ENCODE data around the gene ARFGAP2.

Gene ARFGAP2

DNA sequence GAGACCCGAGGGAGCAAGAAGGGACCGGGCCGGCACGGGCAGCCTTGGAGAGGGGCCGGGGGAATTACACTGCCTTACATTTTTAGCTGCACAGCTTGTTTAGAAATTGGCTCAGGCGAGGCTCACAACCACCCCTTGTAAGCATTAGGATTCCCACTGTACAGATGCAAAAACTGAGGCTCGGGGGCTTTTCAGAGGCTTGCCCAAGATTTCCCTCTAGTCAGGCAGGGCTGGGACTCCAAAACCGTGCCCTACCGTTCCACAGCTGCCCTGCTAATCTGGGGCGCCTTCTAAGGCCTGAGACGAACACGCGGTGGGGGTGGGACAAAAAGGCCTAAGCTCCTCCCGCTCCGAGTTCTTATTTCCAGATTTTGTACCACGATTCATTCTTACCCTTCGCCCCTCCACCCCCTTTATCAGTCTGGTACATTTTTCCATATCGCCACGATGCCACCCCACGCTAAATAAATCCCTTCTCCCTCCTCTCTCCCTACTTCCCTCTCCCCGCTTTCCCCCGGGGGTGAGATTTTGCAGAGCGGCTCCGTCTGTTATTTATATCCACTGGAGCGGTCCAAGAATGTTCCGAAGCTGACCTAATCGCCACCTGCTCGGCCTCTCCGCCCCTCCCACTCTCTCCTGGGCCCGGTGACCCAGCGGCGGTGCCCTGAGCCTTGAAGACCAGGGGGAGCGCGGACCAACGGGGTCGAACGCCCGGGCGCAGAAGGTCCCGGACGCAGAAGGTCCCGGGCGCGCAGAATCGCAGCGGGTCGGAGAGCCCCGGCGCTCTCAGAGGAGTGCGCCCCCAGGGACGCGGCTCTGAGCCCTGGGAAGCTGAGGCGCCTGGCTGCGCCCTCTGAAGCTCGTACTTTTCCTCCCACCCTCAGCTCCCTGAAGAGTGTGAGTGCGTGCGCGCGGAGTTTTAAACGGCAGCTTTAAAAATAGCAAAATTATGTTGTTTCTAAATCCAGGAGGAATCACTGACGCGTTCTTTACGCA, 10.3 kb upstream of the ARFGAP2 start:
- DNase-seq: peak; percentile 12

DNA sequence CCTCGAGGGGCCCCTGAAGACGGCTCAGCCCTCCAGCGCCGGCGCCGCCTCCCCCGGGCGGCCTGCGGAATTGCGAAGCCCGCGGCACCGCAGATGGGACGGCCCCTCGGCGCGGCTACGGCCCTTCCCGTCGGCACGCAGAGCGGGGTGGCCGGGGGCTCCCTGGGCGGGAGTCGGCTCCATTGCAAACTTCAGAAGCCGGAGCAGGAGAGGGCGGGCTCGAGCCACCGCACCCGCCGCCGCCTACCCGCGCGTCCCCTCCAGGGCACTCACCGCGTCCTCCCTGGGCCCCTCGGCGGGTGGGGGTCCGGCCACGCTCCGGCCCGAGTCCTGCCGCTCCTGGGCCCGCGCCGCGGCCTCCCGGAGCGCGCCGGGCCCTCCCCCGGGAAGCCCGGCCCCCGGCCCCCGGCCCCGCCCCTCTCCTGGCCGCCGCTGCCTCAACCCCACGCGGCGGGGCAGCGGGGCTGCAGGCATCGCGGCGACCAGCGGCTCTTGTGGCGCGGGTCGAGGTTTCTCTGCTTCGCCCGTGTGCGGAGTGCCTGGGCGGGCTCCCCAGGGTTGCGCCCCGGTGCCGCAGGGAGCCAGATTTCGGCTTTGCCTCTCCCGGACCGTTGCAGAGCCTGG, 9.5 kb upstream of the ARFGAP2 start, which contains the start of gene PACSIN3:
Gene PACSIN3 (minus strand): TSS at position 359 of the 624 bp plus-strand sequence. CDS start 3,707 bp downstream, outside the sequence.
- DNase-seq: peak; percentile 21

DNA sequence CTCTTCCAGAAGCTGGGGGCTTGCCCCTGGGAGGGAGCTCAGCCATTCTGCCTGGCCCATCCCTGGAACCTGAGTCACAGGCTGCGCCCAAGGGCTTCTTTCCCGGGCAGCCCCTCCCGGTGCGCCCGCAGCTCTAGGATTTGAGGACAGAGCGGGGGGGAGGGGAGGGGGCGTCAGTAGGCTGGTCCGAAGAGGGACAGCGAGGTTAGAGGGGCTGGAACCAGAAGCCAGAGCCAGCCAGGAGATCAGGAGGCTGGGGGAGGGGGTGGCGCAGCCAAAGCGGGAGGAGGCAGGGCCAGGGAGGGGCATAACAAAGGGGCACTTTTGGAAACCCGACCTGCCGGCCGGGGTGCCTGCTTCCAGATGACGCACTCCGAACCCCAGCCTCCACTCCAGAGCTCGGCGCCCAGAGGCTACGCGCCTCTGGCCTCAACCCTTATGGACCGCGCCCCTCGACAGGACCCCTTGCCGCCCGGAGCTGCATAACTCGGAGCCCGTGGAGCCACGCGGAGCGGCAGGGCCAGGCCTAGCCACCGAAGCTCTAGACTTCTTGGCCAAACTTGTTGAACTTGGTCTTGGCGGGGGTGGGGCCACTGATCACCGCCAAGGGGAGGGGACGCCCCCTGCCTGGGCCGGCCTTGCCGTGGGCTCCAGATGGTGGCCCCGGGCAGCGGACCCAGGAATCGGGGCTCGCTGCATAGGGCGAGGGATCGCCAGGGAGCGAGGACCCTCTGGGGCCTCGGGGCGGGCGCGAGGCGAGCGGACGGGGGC, 8.8 kb upstream of the ARFGAP2 start:
- DNase-seq: no peak

DNA sequence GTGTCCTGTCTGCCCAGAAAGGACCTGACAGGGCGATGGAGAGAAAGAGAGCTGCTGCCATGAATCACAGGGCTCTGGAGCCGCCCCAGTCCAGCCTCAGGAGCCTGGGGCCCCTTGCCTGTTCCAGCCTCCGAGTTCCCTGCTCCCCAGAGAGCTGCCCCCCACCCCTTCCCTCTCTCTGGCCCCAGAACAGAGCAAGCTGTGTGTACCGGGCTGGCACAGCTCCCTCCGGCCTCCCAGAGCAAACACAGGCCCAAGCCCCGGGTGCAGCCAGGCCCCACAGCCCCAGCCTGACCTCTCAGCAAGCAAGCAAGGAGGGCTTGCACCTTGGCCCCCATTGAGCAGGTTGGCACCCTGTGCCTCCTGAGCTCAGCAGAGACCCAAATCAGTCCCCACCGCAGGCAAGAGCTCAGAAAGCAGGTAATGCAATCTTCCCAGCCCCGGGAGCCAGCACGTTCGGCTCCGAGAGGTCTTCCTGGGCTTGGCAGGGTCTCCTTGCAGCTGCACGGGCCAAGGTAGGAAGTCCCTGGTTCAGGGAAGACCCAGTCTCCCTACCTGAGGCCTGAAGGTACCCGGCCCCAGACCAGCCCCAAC, 8.1 kb upstream of the ARFGAP2 start:
- DNase-seq: no peak

DNA sequence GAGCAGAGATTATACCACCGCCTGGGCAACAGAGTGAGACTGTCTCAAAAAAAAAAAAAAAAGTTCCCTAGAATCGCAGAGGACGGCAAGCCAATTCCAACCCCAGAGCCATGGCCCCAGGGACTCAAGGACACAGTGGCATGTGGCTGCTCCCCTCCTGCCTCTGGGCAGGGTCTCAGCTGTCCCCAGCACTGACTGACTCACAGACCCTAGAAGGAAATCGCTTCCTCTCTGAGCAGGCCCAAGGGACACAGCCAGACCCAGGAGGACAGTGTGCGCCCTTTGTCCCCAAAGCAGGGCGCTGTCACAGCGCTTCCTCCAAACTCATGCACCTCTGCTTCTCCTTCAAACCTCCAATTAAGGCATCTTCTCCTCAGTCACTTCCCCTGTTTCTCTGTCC, 7.3 kb upstream of the ARFGAP2 start:
- no peak for DNase-seq

DNA sequence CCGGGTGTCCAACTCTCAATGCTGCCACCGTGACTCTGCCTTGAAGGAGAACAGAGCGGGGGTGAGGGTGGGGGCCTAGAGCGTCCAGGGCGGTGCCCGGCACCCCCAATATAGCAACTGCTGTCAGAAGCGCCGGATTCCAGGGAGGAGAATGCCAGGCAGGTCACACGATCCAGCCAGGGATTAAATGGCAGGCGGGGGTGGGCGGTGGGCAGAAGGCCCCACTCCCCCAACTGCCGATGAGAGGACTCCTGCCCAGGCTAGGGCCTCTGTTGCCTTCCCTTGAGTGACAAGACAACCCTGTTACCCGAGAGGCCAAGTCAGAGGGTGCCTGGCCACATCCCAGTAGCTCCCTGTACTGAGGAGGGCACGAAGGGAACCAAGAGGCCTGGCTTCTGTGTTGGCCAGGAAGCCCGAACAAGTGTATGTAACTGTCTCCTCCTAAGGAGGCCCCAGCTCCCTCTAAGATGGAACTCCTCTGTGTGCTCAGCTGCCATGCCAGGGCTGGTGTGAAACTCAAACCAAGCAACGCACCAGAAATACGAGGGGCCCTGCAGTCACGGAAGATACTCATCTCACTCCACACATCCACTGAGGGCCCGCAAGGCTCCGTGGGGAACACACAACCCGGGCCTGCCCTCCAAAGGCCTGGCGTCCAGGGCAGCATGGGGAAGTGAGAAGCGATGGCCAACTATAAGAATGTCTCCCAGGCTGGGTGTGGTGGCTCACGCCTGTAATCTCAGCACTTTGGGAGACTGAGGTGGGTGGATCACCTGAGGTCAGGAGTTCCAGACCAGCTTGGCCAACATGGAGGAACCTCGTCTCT, 6.6 kb upstream of the ARFGAP2 start:
- DNase-seq: no peak

DNA sequence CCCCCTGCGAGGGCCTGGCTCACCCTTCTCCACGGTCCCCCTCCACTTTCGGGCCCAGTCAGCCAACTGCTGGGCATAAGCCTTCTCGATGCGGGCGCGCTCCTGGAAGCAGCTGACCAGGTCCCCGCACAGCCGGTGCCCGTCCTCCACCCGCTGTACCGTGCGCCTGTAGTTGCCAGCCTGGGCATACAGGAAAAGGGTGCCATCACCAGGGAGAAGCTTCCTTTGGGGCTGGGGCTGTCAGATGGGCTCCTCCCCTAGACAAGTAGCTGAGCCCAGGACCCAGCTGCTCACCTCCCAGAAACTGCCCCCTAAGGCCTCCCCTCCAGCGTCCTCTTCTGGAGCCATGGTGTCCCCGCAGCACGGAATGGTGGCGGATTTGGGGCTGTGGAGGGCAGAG, 5.7 kb upstream of the ARFGAP2 start:
- DNase-seq: no peak

DNA sequence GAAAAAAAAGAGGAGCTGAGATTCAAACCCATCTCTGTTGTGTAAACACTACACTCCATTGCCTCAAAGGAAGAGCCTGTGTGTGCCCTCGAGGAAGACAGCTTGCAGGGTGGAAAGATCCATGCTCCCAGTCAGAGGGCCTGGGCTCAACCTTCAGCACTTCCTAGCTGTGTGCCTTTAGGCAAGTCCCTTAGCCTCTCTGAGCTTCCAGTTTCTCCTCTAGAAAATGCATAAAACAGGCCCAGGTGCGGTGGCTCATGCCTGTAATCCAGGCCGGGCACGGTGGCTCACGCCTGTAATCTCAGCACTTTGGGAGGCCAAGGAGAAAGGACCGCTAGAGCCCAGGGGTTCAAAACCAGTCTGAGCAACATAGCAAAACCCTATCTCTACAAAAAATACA, 4.6 kb upstream of the ARFGAP2 start:
- DNase-seq: no peak

DNA sequence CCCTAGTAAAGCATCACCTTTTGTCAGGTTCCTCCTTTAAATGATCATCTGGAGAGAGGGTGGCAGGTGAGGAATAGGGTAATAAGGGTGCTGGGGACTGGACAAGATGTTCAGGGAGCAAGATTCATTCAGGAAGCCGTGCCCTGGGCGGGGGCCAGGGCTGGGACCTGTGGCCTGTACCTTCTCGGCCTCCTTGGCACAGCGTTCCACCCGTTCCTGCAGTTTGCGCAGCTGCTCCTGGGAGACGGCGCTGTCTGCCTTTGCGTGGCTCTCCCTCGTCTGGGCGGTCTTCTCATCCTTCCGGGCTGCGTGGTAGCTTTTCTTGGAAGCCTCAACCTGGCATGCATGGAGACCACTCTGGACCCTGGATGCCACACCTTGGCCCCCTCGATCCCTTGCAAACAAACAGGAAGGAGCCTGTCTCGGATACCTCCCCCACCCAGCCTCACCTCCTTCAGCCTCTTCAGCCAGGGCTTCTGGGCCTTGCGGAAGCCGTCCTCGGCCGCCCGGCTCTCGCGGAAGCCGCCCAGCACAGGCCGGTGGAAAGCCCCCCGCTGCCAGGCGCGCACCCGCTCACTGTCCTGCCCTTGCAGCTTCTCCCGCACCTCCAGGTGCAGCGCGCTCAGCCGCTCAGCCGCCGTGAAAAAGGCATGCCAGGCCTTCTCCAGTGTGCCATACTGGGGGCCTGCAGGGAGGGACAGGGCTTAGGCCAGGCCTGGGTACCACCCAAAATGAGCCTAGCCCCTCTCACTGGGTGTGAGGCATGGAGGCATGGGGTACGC, 3.5 kb upstream of the ARFGAP2 start:
- DNase-seq: no peak

DNA sequence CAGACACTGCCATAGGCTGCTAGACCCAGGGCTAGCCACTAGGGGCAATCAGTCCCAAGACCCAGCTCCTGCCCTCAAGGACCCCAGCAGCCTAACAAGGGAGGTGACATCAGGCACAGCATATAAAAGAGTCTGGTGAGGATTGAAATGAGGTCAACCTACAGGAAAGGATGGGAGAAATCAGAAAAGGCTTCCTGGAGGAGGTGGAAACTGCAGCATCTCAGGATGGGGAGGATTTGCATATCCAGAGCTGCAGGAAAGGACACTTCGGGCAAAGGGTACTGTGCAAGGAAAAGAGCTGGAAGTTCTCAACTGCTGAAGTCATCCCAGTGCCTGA, 2.9 kb upstream of the ARFGAP2 start:
- peak; percentile 12 for DNase-seq

DNA sequence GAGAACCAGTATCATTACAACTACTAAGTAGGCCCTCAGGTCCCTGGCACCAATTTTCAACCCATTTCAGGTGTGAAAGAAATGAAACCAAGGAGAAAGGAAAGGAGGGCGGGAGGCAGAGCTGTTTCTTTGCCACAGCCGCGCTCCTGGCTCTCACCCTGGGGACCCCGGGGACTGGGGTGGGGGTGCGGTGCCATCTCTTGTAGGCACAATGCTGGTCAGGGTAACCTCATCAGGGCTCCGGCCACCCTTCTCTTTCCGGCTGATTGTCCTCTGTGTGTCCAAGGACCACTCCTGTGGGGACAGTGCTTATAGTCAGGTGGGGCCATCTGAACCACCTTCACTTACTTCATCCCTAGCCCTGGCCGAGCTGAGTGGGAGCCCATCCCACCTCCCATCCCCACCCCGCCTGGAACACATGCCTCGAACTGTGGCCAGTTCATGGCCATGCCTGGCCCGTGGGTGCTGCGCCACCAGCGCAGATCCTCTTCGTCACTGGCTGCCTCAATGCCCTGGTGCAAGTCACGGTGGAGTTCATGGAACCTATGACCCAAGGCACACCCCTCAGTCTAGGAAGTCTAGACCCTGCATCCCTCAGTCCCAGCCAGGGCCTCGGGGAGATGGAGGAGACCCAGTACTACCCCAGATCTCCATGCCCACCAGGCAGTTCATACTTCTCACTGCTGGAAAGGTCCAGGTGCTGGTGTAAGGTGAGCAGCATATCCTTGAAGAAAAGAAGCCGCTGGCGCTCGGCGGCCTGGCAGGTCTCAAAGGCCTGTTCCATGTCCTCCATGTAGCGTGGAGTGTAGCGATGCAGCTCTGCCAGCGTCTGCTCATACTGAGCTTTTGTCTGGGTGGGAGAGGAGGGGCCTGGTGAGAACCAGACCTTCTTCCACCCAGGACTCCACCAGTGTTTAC, 2.3 kb upstream of the ARFGAP2 start:
- no peak for DNase-seq

DNA sequence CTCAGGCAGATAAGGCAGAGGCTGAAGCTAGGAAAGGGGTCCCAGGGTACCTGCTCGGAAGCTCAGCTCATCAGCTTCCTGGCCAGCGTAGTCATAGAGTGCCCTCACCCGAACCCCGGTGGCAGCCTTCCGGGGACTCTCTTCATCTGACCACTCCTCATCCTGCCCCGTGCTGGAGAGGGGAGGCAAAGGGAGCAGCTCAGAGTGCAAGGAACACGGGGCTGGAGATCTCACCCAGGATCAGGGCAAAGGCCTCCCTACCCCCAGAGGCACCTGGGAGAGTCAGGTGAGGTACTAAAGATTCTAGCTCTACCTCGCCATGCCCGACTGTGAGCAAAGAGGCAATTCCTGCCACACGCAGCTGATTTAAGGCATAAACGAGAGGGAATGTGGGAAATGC, 1.6 kb upstream of the ARFGAP2 start:
- no peak for DNase-seq

DNA sequence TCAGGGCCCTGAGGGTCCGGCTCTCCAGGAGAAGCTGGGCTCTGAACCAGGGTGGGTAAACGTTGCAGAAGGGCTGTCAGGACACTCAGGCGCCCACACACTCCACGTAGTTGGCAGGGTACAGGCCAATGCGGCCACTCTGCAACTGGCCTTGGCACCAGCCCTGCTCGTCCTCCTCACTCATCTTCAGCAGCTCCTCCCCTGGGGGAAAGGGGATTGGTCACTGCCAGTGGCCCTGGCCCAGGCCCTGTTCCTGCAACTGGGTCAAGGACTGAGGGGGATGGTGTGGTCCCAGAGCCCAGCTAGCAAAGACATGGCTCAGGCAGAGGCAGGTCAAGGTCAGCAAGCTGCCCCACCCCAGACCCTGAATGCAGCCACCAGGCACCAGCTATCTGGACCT, 1.2 kb upstream of the ARFGAP2 start:
- no peak for DNase-seq

DNA sequence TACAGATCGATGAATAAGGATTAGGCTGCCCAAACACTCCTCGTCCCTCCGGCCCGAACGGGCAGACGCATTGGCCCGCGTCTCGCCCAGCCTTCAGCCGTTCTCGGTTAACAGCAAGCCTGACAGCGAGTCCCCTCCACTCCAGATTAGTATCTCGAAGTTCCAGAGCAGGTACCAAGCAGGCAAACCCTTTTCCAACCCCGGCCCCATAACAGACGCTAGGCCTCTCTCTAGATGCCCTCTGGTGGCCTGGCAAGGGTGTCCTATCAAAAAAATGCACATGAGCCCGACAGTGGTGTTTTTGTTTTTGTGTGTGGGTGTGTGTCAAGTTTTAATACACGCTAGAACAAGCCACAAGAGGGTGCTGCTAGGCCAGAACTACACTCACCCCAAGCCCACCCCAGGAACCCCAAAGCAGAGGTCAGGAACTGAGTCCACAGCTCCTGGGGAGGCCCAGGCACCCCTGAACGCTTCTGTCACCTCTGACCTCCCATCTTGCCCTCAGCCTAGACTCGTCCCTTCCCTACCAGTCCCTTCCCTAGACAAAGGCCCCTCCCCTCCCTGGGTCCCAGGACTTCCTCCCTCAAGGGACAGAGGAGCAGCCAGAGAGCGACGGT, 658 bp upstream of the ARFGAP2 start:
- peak; percentile 68 for DNase-seq

DNA sequence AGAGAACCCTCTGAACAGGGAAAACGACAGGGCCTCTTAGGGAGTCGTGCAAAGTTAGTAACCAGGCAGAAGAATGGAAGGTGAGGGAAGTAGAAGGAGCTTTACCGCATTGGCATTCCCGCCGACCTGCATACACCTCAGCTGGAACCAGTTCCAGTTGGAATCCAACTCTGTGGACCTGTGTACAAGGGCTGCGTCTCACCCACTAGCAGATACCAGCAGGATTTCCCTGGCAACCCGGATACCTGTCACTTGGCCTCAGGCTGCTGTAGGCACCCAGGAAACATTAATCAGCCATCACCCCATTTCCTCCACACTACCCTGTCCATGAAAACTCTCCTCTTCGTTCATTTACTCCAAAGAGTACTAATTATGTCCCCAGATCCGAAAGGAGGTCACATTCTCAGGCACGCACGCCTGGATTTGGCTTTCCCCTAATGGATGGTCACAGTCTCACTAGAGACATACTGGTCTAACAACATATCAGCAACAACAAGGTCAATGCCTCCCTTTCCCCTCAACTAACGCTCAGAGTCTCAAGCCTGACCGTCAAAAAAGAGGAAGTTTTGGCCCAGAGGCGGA, 842 bp downstream of the ARFGAP2 start:
- DNase-seq: no peak

DNA sequence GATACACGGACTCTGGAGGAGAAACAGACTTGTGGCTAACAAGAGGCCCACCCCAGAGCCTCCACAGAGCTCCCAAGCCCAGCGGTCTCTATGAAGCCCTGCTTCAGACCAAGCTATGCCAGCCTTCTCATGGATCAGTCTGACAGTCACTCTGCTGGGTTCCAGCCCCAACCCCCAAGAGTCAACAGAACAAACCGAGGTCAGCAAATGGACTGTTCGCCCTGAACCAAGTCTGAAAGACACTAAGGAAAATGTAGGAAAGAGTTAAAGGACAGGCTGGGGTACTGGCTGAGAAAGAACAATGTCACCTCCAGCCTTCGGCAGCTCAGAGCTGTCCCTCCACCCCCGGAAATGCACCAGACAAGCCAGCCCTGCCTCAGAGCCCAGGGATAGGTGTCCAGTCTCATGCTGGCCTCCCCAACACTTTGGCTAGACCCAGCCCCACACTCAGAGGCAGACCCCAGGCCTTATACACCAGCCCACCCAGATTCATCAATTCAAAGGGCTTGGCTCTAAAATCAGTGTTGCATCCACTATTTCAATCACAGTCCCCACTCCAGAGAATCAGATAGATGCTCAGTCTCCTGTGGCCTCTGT, 3.8 kb downstream of the ARFGAP2 start:
- no peak for DNase-seq

DNA sequence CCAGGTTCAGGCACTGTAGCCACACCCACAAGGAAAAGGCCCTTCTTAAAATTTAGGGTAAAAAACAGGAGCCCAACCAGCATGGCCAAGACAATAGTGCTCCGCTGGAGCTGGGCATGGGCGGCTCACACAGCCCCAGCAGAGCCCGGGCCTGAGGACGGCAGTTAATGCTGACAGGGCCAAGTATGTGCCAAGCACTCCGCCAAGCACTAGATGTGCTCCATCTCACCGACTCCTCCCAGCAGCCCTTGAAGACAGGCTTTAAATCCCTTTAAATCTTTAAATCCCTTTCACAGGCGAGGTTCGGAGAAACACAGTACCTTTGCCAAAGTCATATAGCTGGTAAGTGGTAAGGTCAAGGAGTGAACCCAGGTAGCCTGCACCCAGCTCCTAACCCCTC, 4.8 kb downstream of the ARFGAP2 start:
- no peak for DNase-seq

DNA sequence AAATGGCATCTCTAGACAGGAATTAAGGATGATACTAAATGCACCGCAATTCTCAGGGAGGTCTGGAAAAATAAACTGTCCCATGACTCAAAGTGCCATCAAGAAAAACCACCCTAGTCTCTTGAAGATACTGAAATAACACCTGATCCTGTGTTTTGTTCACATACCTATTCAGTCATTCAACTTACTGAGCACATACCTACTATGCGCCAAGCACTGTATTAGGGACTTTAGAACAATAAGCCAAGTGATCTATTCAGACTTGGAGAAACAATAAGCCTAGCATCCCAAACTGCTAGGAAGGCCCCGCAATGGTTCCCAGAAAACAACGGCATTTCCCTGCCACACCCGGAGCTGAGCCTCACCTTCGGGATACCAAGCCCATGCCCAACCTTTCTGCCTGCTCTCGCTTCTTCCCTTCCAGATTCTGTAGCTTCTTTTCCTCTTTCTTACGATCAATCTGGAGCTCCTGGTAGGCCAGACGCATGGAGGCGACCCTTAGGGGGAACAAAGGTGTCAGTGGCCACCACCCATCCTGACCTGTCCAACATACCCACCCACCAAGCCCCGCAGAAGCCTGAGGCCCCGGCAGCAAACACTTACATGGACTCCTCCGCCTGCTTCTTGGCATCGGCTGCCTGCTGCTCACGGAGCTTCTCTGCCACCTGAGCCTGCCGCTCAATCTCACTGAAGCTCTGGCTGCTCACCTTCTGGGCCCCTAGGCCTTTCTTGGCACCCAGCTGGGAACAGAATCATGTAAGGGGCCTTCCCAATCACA, 5.4 kb downstream of the ARFGAP2 start:
- DNase-seq: no peak
